ENCODE data around the gene PSKH1. TPM values are rescaled to one million over a fixed set of nuclear protein-coding genes. Genes with fewer than 3 reads are reported as not detected.

Gene PSKH1
- total and polyA plus RNA-seq, 2 donors from 2014 or later = 23.6 to 33.2 TPM

DNA sequence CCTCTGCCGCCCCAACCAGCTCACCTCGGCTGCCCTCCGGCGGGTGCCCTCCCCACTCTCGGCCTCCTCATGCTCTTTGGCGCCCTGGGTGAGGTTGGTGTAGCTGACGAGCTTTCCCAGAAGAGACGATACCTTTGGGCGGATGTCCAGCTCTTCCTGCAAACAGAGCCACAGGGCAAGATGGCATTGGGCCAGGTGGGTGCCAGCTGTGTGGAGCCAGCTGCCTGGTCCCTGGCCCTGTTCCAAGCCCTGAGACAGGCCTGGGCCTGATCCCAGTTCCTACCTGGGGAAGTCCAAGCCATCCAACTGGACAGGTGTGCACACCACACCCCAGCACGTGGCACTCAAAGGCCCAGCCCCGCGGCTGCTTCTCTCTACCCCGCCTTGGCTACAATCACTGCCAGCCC is 68.5 kb downstream of the PSKH1 start:
- H3K27me3 ChIP-seq (ENCODE audit: control insufficient read depth, insufficient read depth, low read length) = no peaks in the 10 kb centered on the region
- no peaks in the 10 kb centered on the region for H3K9me3 ChIP-seq (ENCODE audit: control insufficient read depth in 2 of 3, insufficient read depth in 1 of 3, low read length in 3 of 3)
- TF ChIP-seq, protein P1, sequence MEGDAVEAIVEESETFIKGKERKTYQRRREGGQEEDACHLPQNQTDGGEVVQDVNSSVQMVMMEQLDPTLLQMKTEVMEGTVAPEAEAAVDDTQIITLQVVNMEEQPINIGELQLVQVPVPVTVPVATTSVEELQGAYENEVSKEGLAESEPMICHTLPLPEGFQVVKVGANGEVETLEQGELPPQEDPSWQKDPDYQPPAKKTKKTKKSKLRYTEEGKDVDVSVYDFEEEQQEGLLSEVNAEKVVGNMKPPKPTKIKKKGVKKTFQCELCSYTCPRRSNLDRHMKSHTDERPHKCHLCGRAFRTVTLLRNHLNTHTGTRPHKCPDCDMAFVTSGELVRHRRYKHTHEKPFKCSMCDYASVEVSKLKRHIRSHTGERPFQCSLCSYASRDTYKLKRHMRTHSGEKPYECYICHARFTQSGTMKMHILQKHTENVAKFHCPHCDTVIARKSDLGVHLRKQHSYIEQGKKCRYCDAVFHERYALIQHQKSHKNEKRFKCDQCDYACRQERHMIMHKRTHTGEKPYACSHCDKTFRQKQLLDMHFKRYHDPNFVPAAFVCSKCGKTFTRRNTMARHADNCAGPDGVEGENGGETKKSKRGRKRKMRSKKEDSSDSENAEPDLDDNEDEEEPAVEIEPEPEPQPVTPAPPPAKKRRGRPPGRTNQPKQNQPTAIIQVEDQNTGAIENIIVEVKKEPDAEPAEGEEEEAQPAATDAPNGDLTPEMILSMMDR (IDR thresholded peaks at IDR 0.05; ENCODE audit: borderline replicate concordance, extremely low read depth, insufficient read depth) = no peak
- intact Hi-C loops (cut with DNase I) = no loop called here
- no peak overlapping the region for H3K9ac ChIP-seq (ENCODE audit: low read length in 3 of 3)
- H3K4me3 ChIP-seq (ENCODE audit: low read length in 3 of 3) = no peak overlapping the region
- no peak for FAIRE-seq
- DNase-seq = peak in 1 of 5 donors; percentile 98
- H3K4me1 ChIP-seq (ENCODE audit: control insufficient read depth in 2 of 3, insufficient read depth in 2 of 3, low read depth in 1 of 3, low read length in 3 of 3) = peaks cover 0 to 32% (median 15%) of the 10 kb centered on the region in 3 donors
- H3K27ac ChIP-seq (ENCODE audit: low read depth in 2 of 2, low read length in 2 of 2) = no peak overlapping the region
- H3K36me3 ChIP-seq (ENCODE audit: control insufficient read depth in 2 of 3, insufficient read depth in 3 of 3, low read length in 3 of 3) = peaks cover 3 to 38% (median 10%) of the 10 kb centered on the region in 3 donors

DNA sequence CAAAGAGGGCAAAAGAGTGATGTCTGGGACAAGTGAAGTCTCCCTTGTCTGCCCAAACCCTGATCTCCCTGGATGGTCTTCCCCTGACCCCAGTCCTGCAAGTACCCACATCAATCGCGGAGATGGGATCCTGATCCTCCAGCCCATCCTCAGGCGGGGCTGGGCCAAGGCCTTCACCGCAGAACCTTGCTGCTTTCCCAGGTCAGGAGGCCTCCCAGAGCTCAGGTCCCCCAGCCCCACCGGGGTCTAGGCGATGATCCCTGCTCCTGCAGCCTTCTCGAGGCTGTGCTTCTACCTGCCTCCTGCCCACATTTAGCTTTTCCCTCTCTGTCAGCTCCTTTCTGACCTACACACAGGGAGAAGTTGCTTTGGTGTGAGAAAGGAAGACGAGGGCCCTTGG is 69.1 kb downstream of the PSKH1 start:
- no peak for FAIRE-seq
- Histone ChIP-seq H3K9ac (ENCODE audit: low read length in 3 of 3) (no peak overlapping the region), H3K4me1 (ENCODE audit: control insufficient read depth in 2 of 3, insufficient read depth in 2 of 3, low read depth in 1 of 3, low read length in 3 of 3) (peaks cover 0 to 37% (median 16%) of the 10 kb centered on the region in 3 donors), H3K27me3 (ENCODE audit: control insufficient read depth, insufficient read depth, low read length) (no peaks in the 10 kb centered on the region), H3K36me3 (ENCODE audit: control insufficient read depth in 2 of 3, insufficient read depth in 3 of 3, low read length in 3 of 3) (peaks cover 3 to 38% (median 10%) of the 10 kb centered on the region in 3 donors), H3K4me3 (ENCODE audit: low read length in 3 of 3) (no peak overlapping the region), H3K9me3 (ENCODE audit: control insufficient read depth in 2 of 3, insufficient read depth in 1 of 3, low read length in 3 of 3) (no peaks in the 10 kb centered on the region), H3K27ac (ENCODE audit: low read depth in 2 of 2, low read length in 2 of 2) (no peak overlapping the region)
- DNase-seq = no peak
- intact Hi-C loops (cut with DNase I) = no loop called here
- TF ChIP-seq, protein P1 (IDR thresholded peaks at IDR 0.05; ENCODE audit: borderline replicate concordance, extremely low read depth, insufficient read depth) = no peak

DNA sequence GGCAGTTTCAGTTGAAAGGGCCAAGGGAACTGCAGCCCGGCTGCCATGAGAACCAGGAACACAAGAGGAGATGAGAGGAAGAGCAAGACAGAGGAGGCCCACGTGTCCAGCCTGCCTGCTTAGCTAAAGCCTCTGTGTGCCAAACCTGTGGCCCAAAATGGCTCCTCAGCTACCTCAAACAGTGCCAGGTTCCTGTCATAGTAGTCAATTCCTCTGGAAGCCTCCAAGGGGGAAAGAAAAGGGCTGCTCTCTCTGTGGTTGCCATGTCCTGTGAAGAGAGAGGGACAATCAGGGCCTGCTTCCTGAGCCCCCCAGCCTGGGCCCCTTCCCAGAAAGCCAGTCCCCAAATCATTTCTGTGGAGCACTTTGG is 70.2 kb downstream of the PSKH1 start:
- Histone ChIP-seq H3K9ac (ENCODE audit: low read length in 3 of 3) (no peak overlapping the region), H3K4me1 (ENCODE audit: control insufficient read depth in 2 of 3, insufficient read depth in 2 of 3, low read depth in 1 of 3, low read length in 3 of 3) (peaks cover 0 to 41% (median 16%) of the 10 kb centered on the region in 3 donors), H3K4me3 (ENCODE audit: low read length in 3 of 3) (peak overlapping the region in 1 of 3 donors; percentile 20), H3K36me3 (ENCODE audit: control insufficient read depth in 2 of 3, insufficient read depth in 3 of 3, low read length in 3 of 3) (peaks cover 3 to 33% (median 8%) of the 10 kb centered on the region in 3 donors), H3K27me3 (ENCODE audit: control insufficient read depth, insufficient read depth, low read length) (no peaks in the 10 kb centered on the region), H3K9me3 (ENCODE audit: control insufficient read depth in 2 of 3, insufficient read depth in 1 of 3, low read length in 3 of 3) (no peaks in the 10 kb centered on the region), H3K27ac (ENCODE audit: low read depth in 2 of 2, low read length in 2 of 2) (no peak overlapping the region)
- DNase-seq = no peak
- TF ChIP-seq, protein P1 (IDR thresholded peaks at IDR 0.05; ENCODE audit: borderline replicate concordance, extremely low read depth, insufficient read depth) = no peak
- intact Hi-C loops (cut with DNase I) = no loop called here
- no peak for FAIRE-seq
